HepG2 (cell line): ENCODE measurements around the gene NCOA6. TPM values are rescaled to one million over a fixed set of nuclear protein-coding genes. Genes with fewer than 3 reads are reported as not detected.
A peak's percentile ranks its signal among the peaks of the same experiment; 100 is the strongest.

Experiments used
- ATAC-seq: fragments of 200-7000 bp; cut with Tn5 transposase; 3 replicates; pipeline ENCODE4 v1.9.1; 2020; ENCODE audit warnings: mild to moderate bottlenecking, moderate library complexity
- BruUV-seq: library from RNA; stranded (reverse); fragments of 400-500 nt; replicated peaks from 2 replicates; lab custom pipeline; 2021; lab: Mats Ljungman, UMichigan
- CTCF ChIA-PET: fragments of 300-600 bp; formaldehyde crosslinking; extraction: SDS; loops from one replicate; lab custom pipeline; 2021; ENCODE audit warnings: low total read pairs, inconsistent platforms, low intra/inter-chr PET ratio; lab: Yijun Ruan, JAX
- POLR2A ChIA-PET: fragments of 350-600 bp; sonication (Branson Sonifier 250); formaldehyde crosslinking; loops from one replicate; lab custom pipeline; 2020; ENCODE audit warnings: antibody characterized with exemption, inconsistent platforms; lab: Yijun Ruan, JAX
- DNase-seq: peaks from one replicate; pipeline ENCODE4 v3.0.0-alpha.2; 2015; ENCODE audit warnings: low spot score
- FAIRE-seq: peaks from 3 replicates; lab custom pipeline; 2011; peaks lifted over from hg19 to GRCh38; lab: Jason Lieb, UNC
- H2AFZ ChIP-seq: one replicate; pipeline ENCODE4 v1.6.1; 2011; ENCODE audit warnings: low read length, inconsistent platforms
- H3K27ac ChIP-seq: fragments of 300-600 bp; 3 replicates; pipeline ENCODE4 v1.8.0; 2011; ENCODE audit warnings: mixed run types, mild to moderate bottlenecking, mixed read lengths, low read length, inconsistent platforms; ENCODE audit not compliant: insufficient read depth; ENCODE audit errors: extremely low read length
- H3K27me3 ChIP-seq, 2 experiments: fragments of 200-600 bp in 1 of 2; 2 replicates in 1 of 2; 3 replicates in 1 of 2; pipeline versions ENCODE4 v1.6.0 to v1.8.0; 2011; ENCODE audit warnings: low read length in 2 of 2, mild to moderate bottlenecking in 2 of 2, moderate library complexity in 2 of 2, inconsistent platforms in 1 of 2; ENCODE audit not compliant: insufficient read depth in 2 of 2, control insufficient read depth in 1 of 2
- H3K36me3 ChIP-seq, 2 experiments: fragments of 200-600 bp in 1 of 2; replicated peaks in 1 of 2; 2 replicates in 1 of 2; 3 replicates in 1 of 2; pipeline versions ENCODE4 v1.5.1 to v1.8.0; 2011; ENCODE audit warnings: low read length in 2 of 2, inconsistent platforms in 1 of 2; ENCODE audit not compliant: insufficient read depth in 2 of 2, control insufficient read depth in 1 of 2
- H3K4me1 ChIP-seq: 2 replicates; pipeline ENCODE4 v1.5.1; 2012; ENCODE audit warnings: low read length, inconsistent platforms; ENCODE audit not compliant: insufficient read depth
- H3K4me2 ChIP-seq: 2 replicates; pipeline ENCODE4 v1.6.0; 2011; ENCODE audit warnings: low read depth, low read length, inconsistent platforms
- H3K4me3 ChIP-seq, 3 experiments: fragments of 200-600 bp in 1 of 3; sonication (generic), shearing (Covaris generic) in 1 of 3; replicated peaks in 1 of 3; 2 replicates each; pipeline ENCODE4 v1.5.1; 2011 to 2016; ENCODE audit warnings: low read length in 3 of 3, inconsistent platforms in 2 of 3, low read depth in 2 of 3, mild to moderate bottlenecking in 2 of 3, control low read depth in 1 of 3, mixed read lengths in 1 of 3; ENCODE audit not compliant: insufficient read depth in 1 of 3
- H3K79me2 ChIP-seq: one replicate; pipeline ENCODE4 v1.6.1; 2011; ENCODE audit warnings: low read length, inconsistent platforms; ENCODE audit not compliant: insufficient read depth
- H3K9ac ChIP-seq: 2 replicates; pipeline ENCODE4 v1.6.0; 2011; ENCODE audit warnings: mild to moderate bottlenecking, low read depth, low read length, inconsistent platforms; ENCODE audit not compliant: insufficient read depth
- H3K9me3 ChIP-seq: 2 replicates; pipeline ENCODE4 v1.5.1; 2012; ENCODE audit warnings: mild to moderate bottlenecking, low read length
- H4K20me1 ChIP-seq: 2 replicates; pipeline ENCODE4 v1.6.0; 2011; ENCODE audit warnings: inconsistent platforms, mild to moderate bottlenecking, low read length, moderate library complexity; ENCODE audit not compliant: insufficient read depth
- ARNT2 ChIP-seq: sonication (generic); formaldehyde crosslinking; IDR thresholded peaks from 2 replicates; pipeline ENCODE4 v1.8.0; 2022; ENCODE audit warnings: mild to moderate bottlenecking, low read depth, missing genetic modification reagents, moderate library complexity
- CENPT ChIP-seq: sonication (generic); formaldehyde crosslinking; IDR thresholded peaks from 2 replicates; pipeline ENCODE4 v1.8.0; 2022; ENCODE audit warnings: low read depth, mild to moderate bottlenecking, moderate library complexity, missing genetic modification reagents
- ESRRA ChIP-seq: sonication (generic); formaldehyde crosslinking; IDR thresholded peaks from 2 replicates; pipeline ENCODE4 v1.5.1; 2020; ENCODE audit warnings: mild to moderate bottlenecking, low read depth, missing genetic modification reagents
- FOXC1 ChIP-seq: sonication (generic); formaldehyde crosslinking; IDR thresholded peaks from 2 replicates; pipeline ENCODE4 v1.8.0; 2022; ENCODE audit warnings: mild to moderate bottlenecking, missing genetic modification reagents, borderline replicate concordance
- HOXA5 ChIP-seq: sonication (generic); formaldehyde crosslinking; IDR thresholded peaks from 2 replicates; pipeline ENCODE4 v1.4.0; 2020; ENCODE audit warnings: missing genetic modification reagents
- PAF1 ChIP-seq: IDR thresholded peaks from 2 replicates; pipeline ENCODE4 v1.6.1; 2016; ENCODE audit warnings: missing genetic modification reagents, missing compliant biosample characterization
- RBAK ChIP-seq: sonication (generic); formaldehyde crosslinking; IDR thresholded peaks from 2 replicates; pipeline ENCODE4 v1.5.1; 2020; ENCODE audit warnings: mild to moderate bottlenecking, missing genetic modification reagents
- REPIN1 ChIP-seq: sonication (generic); formaldehyde crosslinking; IDR thresholded peaks from 2 replicates; pipeline ENCODE4 v1.8.0; 2022; ENCODE audit warnings: missing genetic modification reagents, low read depth, mild to moderate bottlenecking, borderline replicate concordance
- SOX13 ChIP-seq, 3 experiments: fragments of 450-650 bp in 1 of 3; sonication (generic) in 1 of 3; formaldehyde crosslinking in 1 of 3; IDR thresholded peaks in 2 of 3; conservative IDR thresholded peaks in 1 of 3; 2 replicates each; pipeline versions ENCODE4 v1.5.0 to v1.6.1; 2016 to 2020; ENCODE audit warnings: antibody characterized with exemption in 1 of 3, mild to moderate bottlenecking in 1 of 3, missing compliant biosample characterization in 1 of 3, missing genetic modification reagents in 1 of 3, moderate library complexity in 1 of 3
- ZFYVE20 ChIP-seq: sonication (generic); formaldehyde crosslinking; IDR thresholded peaks from 2 replicates; pipeline ENCODE4 v1.8.0; 2023; ENCODE audit warnings: low read depth, mild to moderate bottlenecking, moderate library complexity, missing genetic modification reagents, borderline replicate concordance
- ZNF326 ChIP-seq: sonication (generic); formaldehyde crosslinking; IDR thresholded peaks from 2 replicates; pipeline ENCODE4 v1.4.0; 2020; ENCODE audit warnings: missing genetic modification reagents, borderline replicate concordance
- ZNF816 ChIP-seq: sonication (generic); formaldehyde crosslinking; IDR thresholded peaks from 2 replicates; pipeline ENCODE4 v1.8.0; 2022; ENCODE audit warnings: missing genetic modification reagents, mild to moderate bottlenecking, borderline replicate concordance
- WGBS: methylation state at CpG from one replicate; pipeline ENCODE4 v1.1.6; 2017; ENCODE audit warnings: low lambda C conversion rate; 5-methylcytosine and 5-hydroxymethylcytosine counted together
- in situ Hi-C: cut with HindIII; loops from 2 replicates; pipeline ENCODE4 v1.10.0; 2017; ENCODE audit warnings: low pct_unique_long_range_greater_than_20kb; ENCODE audit not compliant: extremely low pct_ligation_motif_present
- intact Hi-C: fragments of 100-400 bp; cut with micrococcal nuclease; formaldehyde crosslinking; loops from one replicate; pipeline ENCODE4 v1.10.0; 2022; ENCODE audit not compliant: unreplicated experiment
- polyA plus RNA-seq, 8 experiments: library from polyadenylated mRNA; depleted of rRNA in 3 of 8; stranded (reverse) in 7 of 8; unstranded in 1 of 8; fragments of >200 nt; fragmentation: Illumina TruSeq in 4 of 8; extraction: Trizol in 4 of 8; gene quantifications; 2 replicates each; pipeline versions ENCODE4 v1.2.1 to v1.2.3, GENCODE V29; 2011 to 2016; ENCODE audit warnings: low read depth in 4 of 8, missing spikeins in 1 of 8, mixed read lengths in 1 of 8; ENCODE audit not compliant: insufficient read depth in 1 of 8
- total RNA-seq, 5 experiments: library from RNA; depleted of rRNA; stranded (reverse); fragments of >200 nt; fragmentation: Illumina TruSeq; extraction: Trizol; gene quantifications; 2 replicates each; pipeline ENCODE4 v1.2.3, GENCODE V29; 2016; ENCODE audit warnings: low read depth in 1 of 5
- TF ChIP-seq, protein P1 (sequence below): conservative IDR thresholded peaks from 2 replicates; pipeline ENCODE4 v1.6.1; 2018; ENCODE audit warnings: missing genetic modification reagents
- TF ChIP-seq, protein P2 (sequence below): sonication (generic); formaldehyde crosslinking; IDR thresholded peaks from 2 replicates; pipeline ENCODE4 v1.4.0; 2020; ENCODE audit warnings: missing genetic modification reagents, borderline replicate concordance
- TF ChIP-seq, protein P3 (sequence below): IDR thresholded peaks from 2 replicates; pipeline ENCODE4 v1.6.1; 2012; ENCODE audit warnings: inconsistent platforms
- TF ChIP-seq, protein P4 (sequence below): sonication (generic); formaldehyde crosslinking; IDR thresholded peaks from 2 replicates; pipeline ENCODE4 v1.4.0; 2020; ENCODE audit warnings: mild to moderate bottlenecking, missing genetic modification reagents, borderline replicate concordance

NCOA6 gene
- total and polyA plus RNA-seq, 2 of the 13 experiments (the other 11 are each of a cell fraction or from before 2014, with no cell fraction given): 11.2 to 29.3 TPM

DNA sequence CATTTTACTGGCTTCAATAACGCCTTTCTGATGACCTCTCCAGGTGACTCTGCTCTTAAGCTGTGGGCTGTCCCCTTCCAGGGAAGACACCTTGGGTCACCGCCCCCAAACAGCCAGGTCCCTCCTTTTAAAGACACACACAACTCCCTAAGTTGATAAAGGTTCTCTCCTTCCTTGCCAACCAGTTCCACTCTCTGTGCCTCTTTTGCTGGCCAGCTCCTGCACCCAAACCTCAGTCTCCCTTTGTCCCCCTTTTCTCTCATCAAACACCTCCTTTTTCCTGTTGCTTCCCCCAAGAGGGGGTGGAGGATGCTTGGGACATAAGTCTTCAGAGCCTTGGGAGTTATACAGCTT, 1.0 kb downstream of the NCOA6 start (continued):
- TF ChIP-seq CENPT (CRISPR knock-in tag) (no peak), ZNF326 (no peak)
- TF ChIP-seq, protein P1, sequence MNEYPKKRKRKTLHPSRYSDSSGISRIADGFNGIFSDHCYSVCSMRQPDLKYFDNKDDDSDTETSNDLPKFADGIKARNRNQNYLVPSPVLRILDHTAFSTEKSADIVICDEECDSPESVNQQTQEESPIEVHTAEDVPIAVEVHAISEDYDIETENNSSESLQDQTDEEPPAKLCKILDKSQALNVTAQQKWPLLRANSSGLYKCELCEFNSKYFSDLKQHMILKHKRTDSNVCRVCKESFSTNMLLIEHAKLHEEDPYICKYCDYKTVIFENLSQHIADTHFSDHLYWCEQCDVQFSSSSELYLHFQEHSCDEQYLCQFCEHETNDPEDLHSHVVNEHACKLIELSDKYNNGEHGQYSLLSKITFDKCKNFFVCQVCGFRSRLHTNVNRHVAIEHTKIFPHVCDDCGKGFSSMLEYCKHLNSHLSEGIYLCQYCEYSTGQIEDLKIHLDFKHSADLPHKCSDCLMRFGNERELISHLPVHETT (CRISPR knock-in tag): no peak

DNA sequence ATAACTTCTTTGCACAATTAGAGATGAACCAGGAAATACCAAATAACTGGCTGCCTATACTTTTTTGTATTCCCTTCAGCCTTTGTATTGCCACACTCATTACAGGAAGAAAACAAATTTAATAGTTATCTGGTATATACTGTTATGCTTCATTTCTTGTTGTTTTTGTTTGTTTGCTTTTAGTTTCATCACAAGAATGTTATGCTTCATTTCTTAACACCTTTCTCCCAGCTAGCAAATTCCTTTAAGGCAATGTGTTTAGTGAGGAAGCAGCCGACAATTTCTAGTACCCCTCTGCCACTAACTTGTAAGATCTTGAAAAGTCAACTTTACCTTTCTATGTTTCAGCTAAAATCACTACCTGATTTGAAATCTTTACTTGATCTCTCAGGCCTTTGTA, 1.4 kb downstream of the NCOA6 start:
- ChIA-PET POLR2A (interaction anchor here (0.7 to 2.6 kb wide), 9 partner anchors 8 to 460 kb away, joined by 3 to 14 read pairs (median 3); partner anchors contain the start of genes ACSS2, EIF6, GGT7 and GSS), CTCF (no interaction called here)
- Histone ChIP-seq H3K79me2 (peaks cover 58% of the 10 kb centered on the region), H3K4me2 (peak overlapping the region; percentile 81), H2AFZ (no peak overlapping the region), H3K36me3 (no peaks in the 10 kb centered on the region; a peak in 1 of 5 replicates), H3K27me3 (peaks cover 0 to 3% of the 10 kb centered on the region in 2 experiments; a peak in 1 of 5 replicates), H3K9me3 (no peaks in the 10 kb centered on the region), H3K4me1 (peaks cover 44% of the 10 kb centered on the region), H3K4me3 (peak overlapping the region; percentile 87 to 100 (median 92)), H3K9ac (peak overlapping the region; percentile 93), H4K20me1 (peaks cover 13% of the 10 kb centered on the region), H3K27ac (peak overlapping the region; percentile 79)
- 49% methylated on average over 1 of the region's 1 CpG for WGBS
- ATAC-seq (no peak), DNase-seq (no peak), FAIRE-seq (no peak)
- in situ Hi-C loops: no loop called here
- no TSS peak for BruUV-seq
- intact Hi-C loops: no loop called here
- TF ChIP-seq, protein P2, sequence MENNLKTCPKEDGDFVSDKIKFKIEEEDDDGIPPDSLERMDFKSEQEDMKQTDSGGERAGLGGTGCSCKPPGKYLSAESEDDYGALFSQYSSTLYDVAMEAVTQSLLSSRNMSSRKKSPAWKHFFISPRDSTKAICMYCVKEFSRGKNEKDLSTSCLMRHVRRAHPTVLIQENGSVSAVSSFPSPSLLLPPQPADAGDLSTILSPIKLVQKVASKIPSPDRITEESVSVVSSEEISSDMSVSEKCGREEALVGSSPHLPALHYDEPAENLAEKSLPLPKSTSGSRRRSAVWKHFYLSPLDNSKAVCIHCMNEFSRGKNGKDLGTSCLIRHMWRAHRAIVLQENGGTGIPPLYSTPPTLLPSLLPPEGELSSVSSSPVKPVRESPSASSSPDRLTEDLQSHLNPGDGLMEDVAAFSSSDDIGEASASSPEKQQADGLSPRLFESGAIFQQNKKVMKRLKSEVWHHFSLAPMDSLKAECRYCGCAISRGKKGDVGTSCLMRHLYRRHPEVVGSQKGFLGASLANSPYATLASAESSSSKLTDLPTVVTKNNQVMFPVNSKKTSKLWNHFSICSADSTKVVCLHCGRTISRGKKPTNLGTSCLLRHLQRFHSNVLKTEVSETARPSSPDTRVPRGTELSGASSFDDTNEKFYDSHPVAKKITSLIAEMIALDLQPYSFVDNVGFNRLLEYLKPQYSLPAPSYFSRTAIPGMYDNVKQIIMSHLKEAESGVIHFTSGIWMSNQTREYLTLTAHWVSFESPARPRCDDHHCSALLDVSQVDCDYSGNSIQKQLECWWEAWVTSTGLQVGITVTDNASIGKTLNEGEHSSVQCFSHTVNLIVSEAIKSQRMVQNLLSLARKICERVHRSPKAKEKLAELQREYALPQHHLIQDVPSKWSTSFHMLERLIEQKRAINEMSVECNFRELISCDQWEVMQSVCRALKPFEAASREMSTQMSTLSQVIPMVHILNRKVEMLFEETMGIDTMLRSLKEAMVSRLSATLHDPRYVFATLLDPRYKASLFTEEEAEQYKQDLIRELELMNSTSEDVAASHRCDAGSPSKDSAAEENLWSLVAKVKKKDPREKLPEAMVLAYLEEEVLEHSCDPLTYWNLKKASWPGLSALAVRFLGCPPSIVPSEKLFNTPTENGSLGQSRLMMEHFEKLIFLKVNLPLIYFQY (CRISPR knock-in tag): no peak
- TF ChIP-seq RBAK (no peak), ESRRA (0 out of 2 replicates have a peak, but pooled peaks have one; percentile 14), ZFYVE20 (CRISPR knock-in tag) (no peak), ARNT2 (CRISPR knock-in tag) (no peak), HOXA5 (0 out of 2 replicates have a peak, but pooled peaks have one; percentile 35), SOX13 (IDR thresholded peaks at IDR 0.05) (no peak), SOX13 (CRISPR knock-in tag; conservative IDR thresholded peaks at IDR 0.05 in 1 of 2, IDR thresholded peaks at IDR 0.05 in 1 of 2) (no peak), ZNF816 (CRISPR knock-in tag) (no peak), PAF1 (CRISPR knock-in tag) (no peak), REPIN1 (CRISPR knock-in tag) (no peak), FOXC1 (CRISPR knock-in tag) (no peak)
- TF ChIP-seq, protein P3, sequence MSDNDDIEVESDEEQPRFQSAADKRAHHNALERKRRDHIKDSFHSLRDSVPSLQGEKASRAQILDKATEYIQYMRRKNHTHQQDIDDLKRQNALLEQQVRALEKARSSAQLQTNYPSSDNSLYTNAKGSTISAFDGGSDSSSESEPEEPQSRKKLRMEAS: no peak
- TF ChIP-seq, protein P4, sequence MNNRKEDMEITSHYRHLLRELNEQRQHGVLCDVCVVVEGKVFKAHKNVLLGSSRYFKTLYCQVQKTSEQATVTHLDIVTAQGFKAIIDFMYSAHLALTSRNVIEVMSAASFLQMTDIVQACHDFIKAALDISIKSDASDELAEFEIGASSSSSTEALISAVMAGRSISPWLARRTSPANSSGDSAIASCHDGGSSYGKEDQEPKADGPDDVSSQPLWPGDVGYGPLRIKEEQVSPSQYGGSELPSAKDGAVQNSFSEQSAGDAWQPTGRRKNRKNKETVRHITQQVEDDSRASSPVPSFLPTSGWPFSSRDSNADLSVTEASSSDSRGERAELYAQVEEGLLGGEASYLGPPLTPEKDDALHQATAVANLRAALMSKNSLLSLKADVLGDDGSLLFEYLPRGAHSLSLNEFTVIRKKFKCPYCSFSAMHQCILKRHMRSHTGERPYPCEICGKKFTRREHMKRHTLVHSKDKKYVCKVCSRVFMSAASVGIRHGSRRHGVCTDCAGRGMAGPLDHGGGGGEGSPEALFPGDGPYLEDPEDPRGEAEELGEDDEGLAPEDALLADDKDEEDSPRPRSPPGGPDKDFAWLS (CRISPR knock-in tag): no peak
